Stimulated activated CD8-positive, alpha-beta memory T cell treated with anti-CD3 and anti-CD28 coated beads, Interleukin-15, amount 100 ng/mL, for 4 hours (primary cell): Measurements from ENCODE around the gene ENO1.

Experiments used
- DNase-seq, 2 donors: peaks; one replicate each; pipeline ENCODE4 v3.0.0-alpha.2; 2020; ENCODE audit warnings: low read depth in 2 of 2

Gene ENO1

GRCh38 chr1:8813016-8813763 lies 65.3 kb downstream of the ENO1 start:
- DNase-seq = no peak

GRCh38 chr1:8812081-8812480 lies 66.4 kb downstream of the ENO1 start:
- no peak for DNase-seq
